ENCODE measurements around the gene ZFP36L2.

Gene ZFP36L2

DNA sequence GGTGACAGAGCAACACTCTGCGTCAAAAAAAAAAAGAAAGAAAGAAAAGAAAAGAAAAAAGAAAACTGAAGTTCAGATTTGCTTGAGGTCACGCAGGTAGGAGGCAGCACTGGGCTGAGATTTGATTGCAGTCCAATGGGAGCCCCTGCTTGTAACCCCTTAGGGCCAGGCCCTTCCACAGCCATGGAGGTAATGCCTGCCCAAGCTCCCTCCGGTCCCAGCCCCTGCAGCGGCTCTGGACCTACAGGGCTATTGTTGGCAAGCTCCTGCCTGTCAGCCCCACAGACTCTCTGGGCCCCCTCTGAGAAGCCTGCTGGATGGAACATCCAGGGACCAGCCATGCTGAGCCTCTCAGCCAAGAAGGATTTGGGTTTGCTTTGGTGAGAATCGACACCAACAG is 12.2 kb downstream of the ZFP36L2 start:
- no peaks in the 10 kb centered on the region for H3K27me3 ChIP-seq (ENCODE audit: insufficient read depth, poor library complexity, severe bottlenecking)
- TF ChIP-seq POLR2AphosphoS5 (IDR thresholded peaks at IDR 0.05; ENCODE audit: low read depth) = no peak
- TF ChIP-seq, protein P1, sequence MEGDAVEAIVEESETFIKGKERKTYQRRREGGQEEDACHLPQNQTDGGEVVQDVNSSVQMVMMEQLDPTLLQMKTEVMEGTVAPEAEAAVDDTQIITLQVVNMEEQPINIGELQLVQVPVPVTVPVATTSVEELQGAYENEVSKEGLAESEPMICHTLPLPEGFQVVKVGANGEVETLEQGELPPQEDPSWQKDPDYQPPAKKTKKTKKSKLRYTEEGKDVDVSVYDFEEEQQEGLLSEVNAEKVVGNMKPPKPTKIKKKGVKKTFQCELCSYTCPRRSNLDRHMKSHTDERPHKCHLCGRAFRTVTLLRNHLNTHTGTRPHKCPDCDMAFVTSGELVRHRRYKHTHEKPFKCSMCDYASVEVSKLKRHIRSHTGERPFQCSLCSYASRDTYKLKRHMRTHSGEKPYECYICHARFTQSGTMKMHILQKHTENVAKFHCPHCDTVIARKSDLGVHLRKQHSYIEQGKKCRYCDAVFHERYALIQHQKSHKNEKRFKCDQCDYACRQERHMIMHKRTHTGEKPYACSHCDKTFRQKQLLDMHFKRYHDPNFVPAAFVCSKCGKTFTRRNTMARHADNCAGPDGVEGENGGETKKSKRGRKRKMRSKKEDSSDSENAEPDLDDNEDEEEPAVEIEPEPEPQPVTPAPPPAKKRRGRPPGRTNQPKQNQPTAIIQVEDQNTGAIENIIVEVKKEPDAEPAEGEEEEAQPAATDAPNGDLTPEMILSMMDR (IDR thresholded peaks at IDR 0.05; ENCODE audit: insufficient read depth, low read length) = no peak
- TF ChIP-seq, protein P2, sequence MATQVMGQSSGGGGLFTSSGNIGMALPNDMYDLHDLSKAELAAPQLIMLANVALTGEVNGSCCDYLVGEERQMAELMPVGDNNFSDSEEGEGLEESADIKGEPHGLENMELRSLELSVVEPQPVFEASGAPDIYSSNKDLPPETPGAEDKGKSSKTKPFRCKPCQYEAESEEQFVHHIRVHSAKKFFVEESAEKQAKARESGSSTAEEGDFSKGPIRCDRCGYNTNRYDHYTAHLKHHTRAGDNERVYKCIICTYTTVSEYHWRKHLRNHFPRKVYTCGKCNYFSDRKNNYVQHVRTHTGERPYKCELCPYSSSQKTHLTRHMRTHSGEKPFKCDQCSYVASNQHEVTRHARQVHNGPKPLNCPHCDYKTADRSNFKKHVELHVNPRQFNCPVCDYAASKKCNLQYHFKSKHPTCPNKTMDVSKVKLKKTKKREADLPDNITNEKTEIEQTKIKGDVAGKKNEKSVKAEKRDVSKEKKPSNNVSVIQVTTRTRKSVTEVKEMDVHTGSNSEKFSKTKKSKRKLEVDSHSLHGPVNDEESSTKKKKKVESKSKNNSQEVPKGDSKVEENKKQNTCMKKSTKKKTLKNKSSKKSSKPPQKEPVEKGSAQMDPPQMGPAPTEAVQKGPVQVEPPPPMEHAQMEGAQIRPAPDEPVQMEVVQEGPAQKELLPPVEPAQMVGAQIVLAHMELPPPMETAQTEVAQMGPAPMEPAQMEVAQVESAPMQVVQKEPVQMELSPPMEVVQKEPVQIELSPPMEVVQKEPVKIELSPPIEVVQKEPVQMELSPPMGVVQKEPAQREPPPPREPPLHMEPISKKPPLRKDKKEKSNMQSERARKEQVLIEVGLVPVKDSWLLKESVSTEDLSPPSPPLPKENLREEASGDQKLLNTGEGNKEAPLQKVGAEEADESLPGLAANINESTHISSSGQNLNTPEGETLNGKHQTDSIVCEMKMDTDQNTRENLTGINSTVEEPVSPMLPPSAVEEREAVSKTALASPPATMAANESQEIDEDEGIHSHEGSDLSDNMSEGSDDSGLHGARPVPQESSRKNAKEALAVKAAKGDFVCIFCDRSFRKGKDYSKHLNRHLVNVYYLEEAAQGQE (IDR thresholded peaks at IDR 0.05; ENCODE audit: insufficient replicate concordance, low read depth) = no peak
- TF ChIP-seq GABPA (IDR thresholded peaks at IDR 0.05; ENCODE audit: low read depth) = no peak
- TF ChIP-seq SPI1 (IDR thresholded peaks at IDR 0.05; ENCODE audit: borderline replicate concordance, low read depth) = no peak
- H3K27ac ChIP-seq (replicated peaks) = peak overlapping the region; percentile 91
- no peak overlapping the region for H3K4me3 ChIP-seq (replicated peaks; ENCODE audit: insufficient read depth, low read length)
- DNase-seq (ENCODE audit: low read depth in 1 of 2, low spot score in 1 of 2) = no peak

DNA sequence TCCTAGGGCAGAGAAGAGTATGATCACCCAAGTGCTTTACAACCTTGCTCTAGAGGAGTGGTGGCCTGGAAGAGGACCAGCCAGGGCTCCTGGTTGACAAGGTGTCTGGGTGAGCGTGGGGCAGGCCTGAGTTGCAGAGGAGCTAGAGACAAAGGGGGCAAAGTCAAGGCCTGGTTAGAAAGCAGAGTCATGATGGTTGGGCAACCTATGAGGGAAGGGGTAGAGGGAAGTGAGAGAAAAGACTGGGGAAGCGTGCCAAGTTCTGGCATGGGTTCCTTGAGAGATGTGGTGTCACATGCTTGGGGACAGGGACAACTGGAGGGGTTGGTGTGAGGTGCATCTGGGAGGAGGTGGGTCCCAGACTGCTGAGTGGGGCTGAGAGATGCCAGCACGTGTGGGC is 13.5 kb downstream of the ZFP36L2 start:
- H3K4me3 ChIP-seq (replicated peaks; ENCODE audit: insufficient read depth, low read length) = no peak overlapping the region
- DNase-seq (ENCODE audit: low read depth in 1 of 2, low spot score in 1 of 2) = peak; percentile 98 to 100
- no peaks in the 10 kb centered on the region for H3K27me3 ChIP-seq (ENCODE audit: insufficient read depth, poor library complexity, severe bottlenecking)
- H3K27ac ChIP-seq (replicated peaks) = peak overlapping the region; percentile 91
- TF ChIP-seq POLR2AphosphoS5 (IDR thresholded peaks at IDR 0.05; ENCODE audit: low read depth) = peak; percentile 88
- TF ChIP-seq, protein P1 (IDR thresholded peaks at IDR 0.05; ENCODE audit: insufficient read depth, low read length) = no peak
- peak; percentile 90 for TF ChIP-seq SPI1 (IDR thresholded peaks at IDR 0.05; ENCODE audit: borderline replicate concordance, low read depth)

DNA sequence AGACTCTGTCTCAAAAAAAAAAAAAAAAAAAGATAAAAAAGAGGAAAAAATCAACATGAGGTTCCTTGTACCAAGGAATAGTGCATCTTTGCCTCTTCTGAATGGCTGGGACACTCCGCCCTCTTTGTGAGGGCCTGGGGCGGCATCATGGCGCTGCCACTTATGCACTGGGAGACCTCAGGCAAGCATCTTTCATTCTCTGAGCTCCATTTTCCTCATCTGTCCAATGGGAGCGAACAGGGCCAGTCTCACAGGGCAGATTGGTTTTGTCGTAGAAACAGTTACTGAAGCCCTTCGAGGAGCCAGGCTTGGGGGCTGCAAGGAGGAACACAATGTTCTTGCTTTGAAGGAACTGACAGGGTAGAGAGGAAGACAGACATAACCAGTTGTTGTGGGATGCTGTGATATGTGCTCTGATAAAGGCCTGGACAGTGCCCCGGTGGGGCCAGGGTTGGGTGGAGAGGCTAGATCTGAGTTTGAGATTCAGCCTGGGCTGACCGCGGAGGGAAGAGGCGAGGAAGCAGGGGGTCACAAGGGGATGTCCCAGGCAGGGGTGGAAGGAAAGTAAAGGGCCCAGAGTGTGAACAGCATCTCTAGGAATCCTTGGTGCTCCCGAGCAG is 14.1 kb downstream of the ZFP36L2 start:
- no peak for TF ChIP-seq POLR2AphosphoS5 (IDR thresholded peaks at IDR 0.05; ENCODE audit: low read depth)
- TF ChIP-seq, protein P2 (IDR thresholded peaks at IDR 0.05; ENCODE audit: insufficient replicate concordance, low read depth) = no peak
- TF ChIP-seq, protein P1 (IDR thresholded peaks at IDR 0.05; ENCODE audit: insufficient read depth, low read length) = no peak
- peak in 1 of 2 experiments; percentile 40 for DNase-seq (ENCODE audit: low read depth in 1 of 2, low spot score in 1 of 2)
- Histone ChIP-seq H3K27me3 (ENCODE audit: insufficient read depth, poor library complexity, severe bottlenecking) (no peaks in the 10 kb centered on the region), H3K27ac (replicated peaks) (peak overlapping the region; percentile 91), H3K4me3 (replicated peaks; ENCODE audit: insufficient read depth, low read length) (no peak overlapping the region)
